Neural crest cell (in vitro differentiated cells): Measurements from ENCODE around the gene DBI. TPM values are rescaled to one million over a fixed set of nuclear protein-coding genes. Genes with fewer than 3 reads are reported as not detected.
"Not testable (repeated sequence)": the region's sequence is repeated elsewhere in the genome, so short reads cannot be mapped to it uniquely, and the experiment has no call there.

Experiments
- DNase-seq: peaks from one replicate; pipeline ENCODE4 v3.0.0; 2021; ENCODE audit warnings: low read depth, mixed read lengths, low spot score
- H3K27ac Mint-ChIP-seq: one replicate; pipeline ENCODE4 v1.8.0; 2021; ENCODE audit warnings: mild to moderate bottlenecking, mixed read lengths; ENCODE audit not compliant: unreplicated experiment
- H3K27me3 Mint-ChIP-seq: 2 replicates; pipeline ENCODE4 v1.8.0; 2021; ENCODE audit warnings: low read depth, mild to moderate bottlenecking, mixed read lengths
- H3K36me3 Mint-ChIP-seq: 2 replicates; pipeline ENCODE4 v1.8.0; 2021; ENCODE audit warnings: low read depth, mild to moderate bottlenecking, mixed read lengths
- H3K4me1 Mint-ChIP-seq: 2 replicates; pipeline ENCODE4 v1.8.0; 2021; ENCODE audit warnings: mixed read lengths
- H3K4me3 Mint-ChIP-seq: one replicate; pipeline ENCODE4 v1.8.0; 2021; ENCODE audit warnings: mild to moderate bottlenecking, mixed read lengths
- H3K9me3 Mint-ChIP-seq: 2 replicates; pipeline ENCODE4 v1.8.0; 2021; ENCODE audit warnings: mixed read lengths
- CTCF ChIP-seq: fragments of 200-600 bp; sonication (generic); conservative IDR thresholded peaks from 2 replicates; pipeline ENCODE4 v1.5.0; 2021; ENCODE audit warnings: antibody characterized with exemption, mild to moderate bottlenecking
- total RNA-seq: library from RNA; stranded (reverse); gene quantifications from 2 replicates; pipeline ENCODE4 v1.2.1, GENCODE V29; 2021

Gene DBI
- total RNA-seq, 1 donor from 2014 or later: 222 TPM

GRCh38 chr2:119402645-119403560 is 36.1 kb downstream of the DBI start:
- Mint-ChIP-seq H3K4me3 (no peak overlapping the region), H3K27ac (peak overlapping the region; percentile 78), H3K4me1 (peaks cover 5% of the 10 kb centered on the region), H3K36me3 (no peaks in the 10 kb centered on the region), H3K27me3 (no peaks in the 10 kb centered on the region), H3K9me3 (peaks cover 3% of the 10 kb centered on the region)
- TF ChIP-seq CTCF: no peak
- DNase-seq: no peak

- DNase-seq, H3K9me3 Mint-ChIP-seq, H3K36me3 Mint-ChIP-seq, H3K4me3 Mint-ChIP-seq, H3K27me3 Mint-ChIP-seq, H3K4me1 Mint-ChIP-seq: not testable (repeated sequence)
- peak overlapping the region; percentile 57 for H3K27ac Mint-ChIP-seq
These were observed 36.8 kb downstream of the DBI start for GRCh38 chr2:119403618-119404017.

GRCh38 chr2:119405151-119405550 is 38.4 kb downstream of the DBI start:
- Mint-ChIP-seq H3K4me3 (no peak overlapping the region), H3K4me1 (peaks cover 8% of the 10 kb centered on the region), H3K9me3 (peaks cover 3% of the 10 kb centered on the region), H3K27me3 (no peaks in the 10 kb centered on the region), H3K27ac (no peak overlapping the region), H3K36me3 (no peaks in the 10 kb centered on the region)
- no peak for TF ChIP-seq CTCF
- no peak for DNase-seq

GRCh38 chr2:119407430-119408220 is 40.8 kb downstream of the DBI start:
- Mint-ChIP-seq H3K36me3 (no peaks in the 10 kb centered on the region), H3K4me3 (no peak overlapping the region), H3K4me1 (peaks cover 8% of the 10 kb centered on the region), H3K27me3 (no peaks in the 10 kb centered on the region), H3K9me3 (peaks cover 7% of the 10 kb centered on the region), H3K27ac (no peak overlapping the region)
- peak; percentile 70 for DNase-seq
- peak; percentile 86 for TF ChIP-seq CTCF

- TF ChIP-seq CTCF: no peak
- no peaks in the 10 kb centered on the region for H3K27me3 Mint-ChIP-seq
- no peak overlapping the region for H3K4me3 Mint-ChIP-seq
- DNase-seq: no peak
- H3K4me1 Mint-ChIP-seq: peaks cover 8% of the 10 kb centered on the region
- peaks cover 7% of the 10 kb centered on the region for H3K9me3 Mint-ChIP-seq
- H3K27ac Mint-ChIP-seq: no peak overlapping the region
- no peaks in the 10 kb centered on the region for H3K36me3 Mint-ChIP-seq
These were observed 41.4 kb downstream of the DBI start for GRCh38 chr2:119408221-119408619.
